Measurements from ENCODE around the gene LRRFIP2.

- TF ChIP-seq CTCF (conservative IDR thresholded peaks at IDR 0.05 in 1 of 2, IDR thresholded peaks at IDR 0.05 in 1 of 2; ENCODE audit: extremely low read depth in 1 of 2, insufficient read depth in 1 of 2, low read depth in 1 of 2, low read length in 2 of 2) (no peak), EZH2 (IDR thresholded peaks at IDR 0.05; ENCODE audit: borderline replicate concordance, low read length) (no peak)
Measured at GRCh38 chr3:37124435-37124834, 49.9 kb downstream of the LRRFIP2 start.

Data from mammary epithelial cell (primary cell).